NCI-H82 treated with DMSO at 0.1 percent for 48 hours (cell line): ENCODE data around the gene HNRNPD.
"Not testable (repeated sequence)": the region's sequence is repeated elsewhere in the genome, so short reads cannot be mapped to it uniquely, and the experiment has no call there.

Source experiments
- DNase-seq: peaks from one replicate; lab custom pipeline; 2025; ENCODE audit not compliant: unreplicated experiment; lab: John Stamatoyannopoulos, UW

The HNRNPD gene

GRCh38 chr4:82373816-82374625 is at the start of gene HNRNPD:
TSS of gene HNRNPD (minus strand) at chr4:82373991. CDS start at chr4:82373678, 313 bp downstream.
- DNase-seq, result peak; percentile 96

GRCh38 chr4:82422616-82423015 is 48.8 kb upstream of the HNRNPD start:
- no peak for DNase-seq

GRCh38 chr4:82421796-82422560 is 48.2 kb upstream of the HNRNPD start:
- DNase-seq, result no peak

- DNase-seq, result no peak
Measured at GRCh38 chr4:82419451-82419850, 45.7 kb upstream of the HNRNPD start.

GRCh38 chr4:82415922-82416365 is 42.2 kb upstream of the HNRNPD start:
- DNase-seq, result no peak

- DNase-seq, result not testable (repeated sequence)
Measured at GRCh38 chr4:82415061-82415460, 41.3 kb upstream of the HNRNPD start.

- no peak for DNase-seq
Measured at GRCh38 chr4:82403725-82404124, 29.9 kb upstream of the HNRNPD start.

- no peak for DNase-seq
Measured at GRCh38 chr4:82402196-82402775, 28.5 kb upstream of the HNRNPD start.

GRCh38 chr4:82401600-82401999 is 27.8 kb upstream of the HNRNPD start:
- no peak for DNase-seq

GRCh38 chr4:82398263-82398662 is 24.5 kb upstream of the HNRNPD start:
- no peak for DNase-seq

- no peak for DNase-seq
Measured at GRCh38 chr4:82397527-82397926, 23.7 kb upstream of the HNRNPD start.

GRCh38 chr4:82394896-82395295 is 21.1 kb upstream of the HNRNPD start:
- no peak for DNase-seq

GRCh38 chr4:82390061-82390460 is 16.3 kb upstream of the HNRNPD start:
- DNase-seq, result not testable (repeated sequence)

GRCh38 chr4:82388405-82388804 is 14.6 kb upstream of the HNRNPD start:
- no peak for DNase-seq

- not testable (repeated sequence) for DNase-seq
Measured at GRCh38 chr4:82386312-82386711, 12.5 kb upstream of the HNRNPD start.

GRCh38 chr4:82382751-82383150 is 9.0 kb upstream of the HNRNPD start:
- no peak for DNase-seq

GRCh38 chr4:82381661-82382296 is 8.0 kb upstream of the HNRNPD start:
- DNase-seq, result no peak

GRCh38 chr4:82381235-82381634 is 7.4 kb upstream of the HNRNPD start:
- no peak for DNase-seq

GRCh38 chr4:82380831-82381230 is 7.0 kb upstream of the HNRNPD start:
- no peak for DNase-seq

- no peak for DNase-seq
Measured at GRCh38 chr4:82380344-82380743, 6.6 kb upstream of the HNRNPD start.

GRCh38 chr4:82376109-82376508 is 2.3 kb upstream of the HNRNPD start:
- no peak for DNase-seq
